Spinal cord (tissue), 10 donors: Measurements from ENCODE around the gene PCDHB13. TPM values are rescaled to one million over a fixed set of nuclear protein-coding genes. Genes with fewer than 3 reads are reported as not detected.
"Not testable (repeated sequence)": the region's sequence is repeated elsewhere in the genome, so short reads cannot be mapped to it uniquely, and the experiment has no call there.

Source experiments
- DNase-seq, 6 donors: peaks; one replicate each; pipeline versions ENCODE4 v3.0.0 to v3.0.0-alpha.2; 2013 to 2015; ENCODE audit warnings: low spot score in 6 of 6, low read depth in 4 of 6
- H3K27ac ChIP-seq: one replicate; pipeline ENCODE4 v1.5.1; 2013; ENCODE audit warnings: low read depth, low read length, control low read depth
- H3K27me3 ChIP-seq: one replicate; pipeline ENCODE4 v1.6.1; 2013; ENCODE audit warnings: low read length; ENCODE audit not compliant: control insufficient read depth, insufficient read depth
- H3K36me3 ChIP-seq: one replicate; pipeline ENCODE4 v1.6.1; 2013; ENCODE audit warnings: low read length; ENCODE audit not compliant: control insufficient read depth, insufficient read depth
- H3K4me1 ChIP-seq: one replicate; pipeline ENCODE4 v1.6.1; 2013; ENCODE audit warnings: low read length; ENCODE audit not compliant: control insufficient read depth, insufficient read depth
- H3K4me3 ChIP-seq: one replicate; pipeline ENCODE4 v1.5.1; 2013; ENCODE audit warnings: low read depth, low read length, control low read depth
- H3K9me3 ChIP-seq: one replicate; pipeline ENCODE4 v1.6.1; 2013; ENCODE audit warnings: low read length; ENCODE audit not compliant: control insufficient read depth, insufficient read depth
- WGBS: methylation state at CpG from one replicate; pipeline ENCODE4 v1.1.5; 2013; ENCODE audit warnings: missing lambda C conversion rate; ENCODE audit not compliant: insufficient coverage; 5-methylcytosine and 5-hydroxymethylcytosine counted together
- polyA plus RNA-seq, 2 donors: library from polyadenylated mRNA; unstranded; fragments of 120-200 nt; gene quantifications; one replicate each; pipeline ENCODE4 v1.2.1, GENCODE V29; 2013; ENCODE audit not compliant: insufficient read length in 2 of 2
- total RNA-seq, 2 donors: library from RNA; depleted of rRNA in 1 of 2; stranded (reverse); fragments of 120-200 nt in 1 of 2; fragments of >200 nt in 1 of 2; gene quantifications; one replicate each; pipeline versions ENCODE4 v1.2.3 to v1.2.4, GENCODE V29; 2013 to 2014
- donor health status: healthy.

Gene PCDHB13
- total and polyA plus RNA-seq, 4 donors = 3.8 to 8.7 (median 4.8) TPM

GRCh38 chr5:141225421-141225820, 11.7 kb downstream of the PCDHB13 start:
- 22% methylated on average over 19 of the region's 30 CpGs for WGBS
- not testable (repeated sequence) for DNase-seq, H3K36me3 ChIP-seq, H3K4me1 ChIP-seq, H3K4me3 ChIP-seq, H3K27me3 ChIP-seq, H3K27ac ChIP-seq
- peaks cover 15% of the 10 kb centered on the region for H3K9me3 ChIP-seq

GRCh38 chr5:141234109-141234667, 20.5 kb downstream of the PCDHB13 start:
- Histone ChIP-seq H3K27ac (no peak overlapping the region), H3K27me3 (no peaks in the 10 kb centered on the region), H3K4me1 (no peaks in the 10 kb centered on the region), H3K9me3 (peaks cover 14% of the 10 kb centered on the region), H3K4me3 (no peak overlapping the region), H3K36me3 (no peaks in the 10 kb centered on the region)
- WGBS = 1% methylated on average over 14 of the region's 15 CpGs
- peak in 2 of 6 donors; percentile 33 to 45 for DNase-seq

- not testable (repeated sequence) for H3K4me1 ChIP-seq, H3K27me3 ChIP-seq, DNase-seq, H3K4me3 ChIP-seq, H3K36me3 ChIP-seq, H3K27ac ChIP-seq
- 17% methylated on average over 40 of the region's 40 CpGs for WGBS
- peaks cover 20% of the 10 kb centered on the region for H3K9me3 ChIP-seq
These were observed 22.2 kb downstream of the PCDHB13 start for GRCh38 chr5:141235922-141236321.

GRCh38 chr5:141236516-141237313, 23.0 kb downstream of the PCDHB13 start:
- H3K4me3 ChIP-seq = no peak overlapping the region
- no peak for DNase-seq
- H3K9me3 ChIP-seq = peaks cover 23% of the 10 kb centered on the region
- H3K27ac ChIP-seq = no peak overlapping the region
- H3K36me3 ChIP-seq = peaks cover 4% of the 10 kb centered on the region
- 14% methylated on average over 29 of the region's 32 CpGs for WGBS
- no peaks in the 10 kb centered on the region for H3K27me3 ChIP-seq
- H3K4me1 ChIP-seq = no peaks in the 10 kb centered on the region

- H3K27me3 ChIP-seq = no peaks in the 10 kb centered on the region
- peaks cover 3% of the 10 kb centered on the region for H3K4me1 ChIP-seq
- H3K9me3 ChIP-seq = peaks cover 27% of the 10 kb centered on the region
- peaks cover 7% of the 10 kb centered on the region for H3K36me3 ChIP-seq
- H3K27ac ChIP-seq = no peak overlapping the region
- H3K4me3 ChIP-seq = no peak overlapping the region
- no peak for DNase-seq
- WGBS = 17% methylated on average over 43 of the region's 43 CpGs
These were observed 27.8 kb downstream of the PCDHB13 start for GRCh38 chr5:141241496-141241895.

- peaks cover 17% of the 10 kb centered on the region for H3K36me3 ChIP-seq
- H3K27me3 ChIP-seq = no peaks in the 10 kb centered on the region
- peak in 3 of 6 donors; percentile 23 to 74 (median 69) for DNase-seq
- peak within 1 kb of the TSS; percentile 4 for H3K4me3 ChIP-seq
- WGBS = 14% methylated on average over 12 of the region's 16 CpGs
- H3K27ac ChIP-seq = no peak within 1 kb of the TSS
- peaks cover 3% of the 10 kb centered on the region for H3K4me1 ChIP-seq
- H3K9me3 ChIP-seq = peaks cover 22% of the 10 kb centered on the region
These were observed 31.6 kb downstream of the PCDHB13 start, which contains the start of gene PCDHB15 for GRCh38 chr5:141245250-141245717. PCDHB15 (plus strand) TSS chr5:141245395; CDS start chr5:141245579, 184 bp downstream.

GRCh38 chr5:141246971-141247370, 33.3 kb downstream of the PCDHB13 start:
- not testable (repeated sequence) for DNase-seq, H3K4me3 ChIP-seq, H3K4me1 ChIP-seq, H3K27ac ChIP-seq, H3K27me3 ChIP-seq
- Histone ChIP-seq H3K9me3 (peaks cover 17% of the 10 kb centered on the region), H3K36me3 (peaks cover 13% of the 10 kb centered on the region)
- 33% methylated on average over 18 of the region's 42 CpGs for WGBS

- not testable (repeated sequence) for DNase-seq, H3K27ac ChIP-seq, H3K27me3 ChIP-seq, H3K4me1 ChIP-seq, H3K4me3 ChIP-seq
- WGBS = 32% methylated on average over 29 of the region's 34 CpGs
- H3K36me3 ChIP-seq = peaks cover 13% of the 10 kb centered on the region
- peaks cover 17% of the 10 kb centered on the region for H3K9me3 ChIP-seq
These were observed 33.7 kb downstream of the PCDHB13 start for GRCh38 chr5:141247434-141247833.

- no peak overlapping the region for H3K4me3 ChIP-seq
- peaks cover 13% of the 10 kb centered on the region for H3K36me3 ChIP-seq
- DNase-seq = no peak
- peaks cover 22% of the 10 kb centered on the region for H3K9me3 ChIP-seq
- H3K27me3 ChIP-seq = no peaks in the 10 kb centered on the region
- H3K27ac ChIP-seq = no peak overlapping the region
- peaks cover 3% of the 10 kb centered on the region for H3K4me1 ChIP-seq
These were observed 36.9 kb downstream of the PCDHB13 start for GRCh38 chr5:141250576-141250975.

GRCh38 chr5:141258464-141258863, 44.7 kb downstream of the PCDHB13 start:
- Histone ChIP-seq H3K27ac (no peak overlapping the region), H3K4me1 (no peaks in the 10 kb centered on the region), H3K9me3 (peaks cover 46% of the 10 kb centered on the region), H3K27me3 (no peaks in the 10 kb centered on the region), H3K4me3 (no peak overlapping the region), H3K36me3 (no peaks in the 10 kb centered on the region)
- DNase-seq = no peak
